Muscle layer of colon (tissue), 2 donors: ENCODE measurements around the gene ZNF92.
"Not testable (repeated sequence)": the region's sequence is repeated elsewhere in the genome, so short reads cannot be mapped to it uniquely, and the experiment has no call there.

Experiments
- H3K27ac ChIP-seq: one replicate; pipeline ENCODE4 v1.7.0; 2013; ENCODE audit warnings: low read depth, mild to moderate bottlenecking, low read length, moderate library complexity
- H3K27me3 ChIP-seq, 2 donors: one replicate each; pipeline ENCODE4 v1.7.0; 2013; ENCODE audit warnings: low read length in 2 of 2, mild to moderate bottlenecking in 2 of 2; ENCODE audit not compliant: insufficient read depth in 2 of 2, control insufficient read depth in 1 of 2
- H3K36me3 ChIP-seq: one replicate; pipeline ENCODE4 v1.7.0; 2013; ENCODE audit warnings: mild to moderate bottlenecking, low read length; ENCODE audit not compliant: insufficient read depth
- H3K4me1 ChIP-seq: one replicate; pipeline ENCODE4 v1.7.0; 2013; ENCODE audit warnings: mild to moderate bottlenecking, low read length; ENCODE audit not compliant: insufficient read depth
- H3K4me3 ChIP-seq, 2 donors: one replicate each; pipeline ENCODE4 v1.7.0; 2013; ENCODE audit warnings: low read length in 2 of 2, low read depth in 1 of 2, mild to moderate bottlenecking in 1 of 2, moderate library complexity in 1 of 2
- H3K9ac ChIP-seq: one replicate; pipeline ENCODE4 v1.7.0; 2013; ENCODE audit warnings: low read length
- H3K9me3 ChIP-seq: one replicate; pipeline ENCODE4 v1.7.0; 2013; ENCODE audit warnings: mild to moderate bottlenecking, low read length
- donor health status: abdominal sarcoma.
- donor health status: Adenocarcinoma of cecum.

ZNF92 gene

GRCh38 chr7:65429642-65430343, 56.1 kb downstream of the ZNF92 start:
- no peaks in the 10 kb centered on the region for H3K4me1 ChIP-seq
- H3K9me3 ChIP-seq = no peaks in the 10 kb centered on the region
- no peak overlapping the region for H3K4me3 ChIP-seq
- H3K9ac ChIP-seq = no peak overlapping the region
- no peaks in the 10 kb centered on the region for H3K27me3 ChIP-seq
- no peaks in the 10 kb centered on the region for H3K36me3 ChIP-seq
- H3K27ac ChIP-seq = no peak overlapping the region

GRCh38 chr7:65430344-65431186, 56.9 kb downstream of the ZNF92 start:
- Histone ChIP-seq H3K27ac (no peak overlapping the region), H3K4me1 (no peaks in the 10 kb centered on the region), H3K36me3 (no peaks in the 10 kb centered on the region), H3K9ac (no peak overlapping the region), H3K9me3 (no peaks in the 10 kb centered on the region), H3K4me3 (no peak overlapping the region), H3K27me3 (no peaks in the 10 kb centered on the region)

- no peaks in the 10 kb centered on the region for H3K27me3 ChIP-seq
- H3K36me3 ChIP-seq = no peaks in the 10 kb centered on the region
- H3K9ac ChIP-seq = no peak overlapping the region
- H3K4me3 ChIP-seq = no peak overlapping the region
- no peaks in the 10 kb centered on the region for H3K4me1 ChIP-seq
- no peak overlapping the region for H3K27ac ChIP-seq
- no peaks in the 10 kb centered on the region for H3K9me3 ChIP-seq
Measured at GRCh38 chr7:65434307-65434706, 60.7 kb downstream of the ZNF92 start.

DNA sequence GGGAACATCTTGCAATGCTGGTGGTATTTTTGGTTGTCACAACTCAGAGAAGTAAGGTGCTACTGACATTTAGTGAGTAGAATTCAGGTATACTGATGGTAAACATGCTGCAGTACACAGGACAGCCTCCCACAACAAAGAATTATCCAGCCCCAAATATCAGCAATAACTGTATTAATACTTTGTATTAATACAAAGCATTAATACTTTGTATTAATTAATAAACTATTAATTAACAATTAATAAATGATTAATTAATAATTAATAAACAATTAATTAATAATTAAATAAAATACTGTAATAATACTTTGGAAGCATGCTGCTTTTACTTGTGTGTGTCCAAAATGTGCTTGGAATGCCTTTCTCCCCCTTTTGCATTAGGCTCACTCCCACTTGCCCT, 62.5 kb downstream of the ZNF92 start:
- Histone ChIP-seq H3K4me1 (no peaks in the 10 kb centered on the region), H3K4me3 (no peak overlapping the region), H3K27me3 (no peaks in the 10 kb centered on the region), H3K9ac (no peak overlapping the region), H3K36me3 (no peaks in the 10 kb centered on the region), H3K9me3 (no peaks in the 10 kb centered on the region), H3K27ac (no peak overlapping the region)

DNA sequence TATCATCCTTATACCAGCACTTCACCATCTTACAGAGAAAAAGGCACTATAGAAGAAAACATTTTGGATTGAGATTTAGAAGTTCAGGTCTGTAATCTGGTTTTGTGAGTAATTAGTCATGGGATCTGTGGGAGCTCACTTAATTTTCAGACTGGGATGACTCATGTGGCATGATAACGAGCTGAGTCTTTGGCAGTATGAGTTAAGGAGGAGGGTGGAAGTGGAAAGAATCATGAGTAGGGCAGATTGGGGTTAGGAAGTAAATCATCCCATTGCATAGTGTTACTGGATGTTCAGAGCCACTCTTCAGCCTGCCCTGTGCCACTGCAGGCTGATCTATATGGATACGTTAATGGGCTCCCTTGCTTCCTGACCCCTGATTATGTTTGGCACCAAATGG, 64.9 kb downstream of the ZNF92 start:
- no peak overlapping the region for H3K27ac ChIP-seq
- H3K27me3 ChIP-seq = no peaks in the 10 kb centered on the region
- no peaks in the 10 kb centered on the region for H3K9me3 ChIP-seq
- no peaks in the 10 kb centered on the region for H3K36me3 ChIP-seq
- no peaks in the 10 kb centered on the region for H3K4me1 ChIP-seq
- no peak overlapping the region for H3K4me3 ChIP-seq
- no peak overlapping the region for H3K9ac ChIP-seq

- Histone ChIP-seq H3K27ac (no peak overlapping the region), H3K4me1 (no peaks in the 10 kb centered on the region), H3K27me3 (no peaks in the 10 kb centered on the region), H3K36me3 (no peaks in the 10 kb centered on the region), H3K9ac (no peak overlapping the region), H3K4me3 (no peak overlapping the region), H3K9me3 (no peaks in the 10 kb centered on the region)
Measured at GRCh38 chr7:65441010-65441409, 67.4 kb downstream of the ZNF92 start.

GRCh38 chr7:65444205-65444842, 70.7 kb downstream of the ZNF92 start:
- Histone ChIP-seq H3K9me3 (no peaks in the 10 kb centered on the region), H3K27ac (no peak overlapping the region)

GRCh38 chr7:65444899-65445823, 71.5 kb downstream of the ZNF92 start:
- Histone ChIP-seq H3K4me1 (no peaks in the 10 kb centered on the region), H3K9me3 (no peaks in the 10 kb centered on the region), H3K4me3 (no peak overlapping the region), H3K27ac (no peak overlapping the region), H3K36me3 (no peaks in the 10 kb centered on the region), H3K27me3 (no peaks in the 10 kb centered on the region), H3K9ac (no peak overlapping the region)

More at GRCh38 chr7:65444205-65444842, 70.7 kb downstream of the ZNF92 start:
- H3K4me3 ChIP-seq = no peak overlapping the region
- H3K4me1 ChIP-seq = no peaks in the 10 kb centered on the region
- no peak overlapping the region for H3K9ac ChIP-seq
- no peaks in the 10 kb centered on the region for H3K36me3 ChIP-seq
- H3K27me3 ChIP-seq = no peaks in the 10 kb centered on the region

DNA sequence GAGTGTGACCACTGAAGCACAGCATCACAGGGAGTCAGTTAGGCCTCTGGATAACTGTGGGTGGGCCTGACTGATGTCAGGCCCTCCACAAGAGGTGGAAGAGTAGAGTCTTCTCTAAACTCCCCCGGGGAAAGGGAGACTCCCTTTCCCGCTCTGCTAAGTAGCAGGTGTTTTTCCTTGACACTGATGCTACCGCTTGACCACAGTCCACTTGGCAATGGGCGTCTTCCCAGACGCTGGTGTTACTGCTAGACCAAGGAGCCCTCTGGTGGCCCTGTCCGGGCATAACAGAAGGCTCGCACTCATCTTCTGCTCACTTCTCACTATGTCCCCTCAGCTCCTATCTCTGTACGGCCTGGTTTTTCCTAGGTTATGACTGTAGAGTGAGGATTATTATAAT, 73.4 kb downstream of the ZNF92 start:
- not testable (repeated sequence) for H3K9ac ChIP-seq, H3K27me3 ChIP-seq, H3K9me3 ChIP-seq, H3K4me3 ChIP-seq, H3K36me3 ChIP-seq, H3K4me1 ChIP-seq, H3K27ac ChIP-seq

DNA sequence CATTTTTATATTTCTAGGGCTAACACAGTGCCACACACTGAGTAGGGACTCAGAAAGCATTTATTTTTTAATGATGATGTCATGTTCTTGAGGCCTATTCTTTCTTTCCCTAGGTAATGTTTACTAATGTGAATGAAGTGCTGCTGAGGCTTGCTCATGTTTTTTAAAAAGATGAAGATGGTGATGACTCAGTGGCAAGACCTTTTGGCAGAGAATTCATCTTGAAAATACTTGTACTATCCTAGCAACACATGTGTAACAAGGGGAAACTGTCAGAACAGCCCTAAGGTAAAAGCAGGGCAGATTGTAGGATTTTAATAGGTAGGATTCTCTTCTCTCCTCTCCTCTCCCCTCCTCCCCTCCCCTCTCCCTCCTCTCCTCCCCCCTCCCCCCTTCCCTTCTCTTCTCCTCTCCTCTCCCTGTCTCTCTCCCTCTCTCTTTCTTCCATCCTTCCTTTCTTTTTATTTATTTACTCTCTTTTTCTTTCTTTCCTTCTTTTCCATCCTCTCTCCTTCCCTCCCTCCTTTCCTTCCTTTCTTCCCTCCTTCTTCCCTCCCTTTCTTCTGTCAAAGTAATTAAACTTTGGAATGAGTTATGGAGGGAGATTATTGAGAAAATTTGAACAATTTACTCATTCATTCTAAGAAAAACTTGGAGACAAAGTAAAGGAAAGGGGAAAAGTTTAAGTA, 75.3 kb downstream of the ZNF92 start:
- Histone ChIP-seq H3K4me1 (no peaks in the 10 kb centered on the region), H3K36me3 (no peaks in the 10 kb centered on the region), H3K9ac (no peak overlapping the region), H3K9me3 (no peaks in the 10 kb centered on the region), H3K27me3 (no peaks in the 10 kb centered on the region), H3K27ac (no peak overlapping the region), H3K4me3 (no peak overlapping the region)
